GM20000 (cell line): ENCODE data around the gene SLC35F5.
"Not testable (repeated sequence)": the region's sequence is repeated elsewhere in the genome, so short reads cannot be mapped to it uniquely, and the experiment has no call there.

ENCODE experiments used
- DNase-seq: peaks from one replicate; pipeline ENCODE4 v3.0.0; 2012; ENCODE audit warnings: low spot score
- TF ChIP-seq, protein P1 (sequence below): IDR thresholded peaks from 2 replicates; pipeline ENCODE4 v1.5.1; 2012; ENCODE audit warnings: mild to moderate bottlenecking, control low read depth; ENCODE audit errors: extremely low read depth, missing control alignments

The SLC35F5 gene

DNA sequence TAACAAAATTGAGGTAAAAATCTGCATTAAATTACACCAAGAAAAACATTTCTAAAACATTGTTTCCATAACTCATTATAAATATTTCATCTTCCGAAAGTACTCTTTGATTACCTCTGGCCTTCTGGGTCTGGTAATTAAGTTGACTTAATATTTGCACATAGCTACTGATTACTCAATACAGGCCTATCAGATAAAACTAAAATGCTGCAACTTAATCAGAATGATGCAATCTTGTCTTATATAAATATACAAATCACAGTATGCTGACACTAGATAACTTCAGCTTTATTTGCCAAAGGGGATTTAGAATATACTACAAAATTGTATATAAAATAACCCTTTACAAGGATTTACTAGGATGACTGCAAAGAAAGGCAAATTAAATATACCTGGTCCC, 49.3 kb downstream of the SLC35F5 start:
- TF ChIP-seq, protein P1, sequence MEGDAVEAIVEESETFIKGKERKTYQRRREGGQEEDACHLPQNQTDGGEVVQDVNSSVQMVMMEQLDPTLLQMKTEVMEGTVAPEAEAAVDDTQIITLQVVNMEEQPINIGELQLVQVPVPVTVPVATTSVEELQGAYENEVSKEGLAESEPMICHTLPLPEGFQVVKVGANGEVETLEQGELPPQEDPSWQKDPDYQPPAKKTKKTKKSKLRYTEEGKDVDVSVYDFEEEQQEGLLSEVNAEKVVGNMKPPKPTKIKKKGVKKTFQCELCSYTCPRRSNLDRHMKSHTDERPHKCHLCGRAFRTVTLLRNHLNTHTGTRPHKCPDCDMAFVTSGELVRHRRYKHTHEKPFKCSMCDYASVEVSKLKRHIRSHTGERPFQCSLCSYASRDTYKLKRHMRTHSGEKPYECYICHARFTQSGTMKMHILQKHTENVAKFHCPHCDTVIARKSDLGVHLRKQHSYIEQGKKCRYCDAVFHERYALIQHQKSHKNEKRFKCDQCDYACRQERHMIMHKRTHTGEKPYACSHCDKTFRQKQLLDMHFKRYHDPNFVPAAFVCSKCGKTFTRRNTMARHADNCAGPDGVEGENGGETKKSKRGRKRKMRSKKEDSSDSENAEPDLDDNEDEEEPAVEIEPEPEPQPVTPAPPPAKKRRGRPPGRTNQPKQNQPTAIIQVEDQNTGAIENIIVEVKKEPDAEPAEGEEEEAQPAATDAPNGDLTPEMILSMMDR: no peak
- no peak for DNase-seq

DNA sequence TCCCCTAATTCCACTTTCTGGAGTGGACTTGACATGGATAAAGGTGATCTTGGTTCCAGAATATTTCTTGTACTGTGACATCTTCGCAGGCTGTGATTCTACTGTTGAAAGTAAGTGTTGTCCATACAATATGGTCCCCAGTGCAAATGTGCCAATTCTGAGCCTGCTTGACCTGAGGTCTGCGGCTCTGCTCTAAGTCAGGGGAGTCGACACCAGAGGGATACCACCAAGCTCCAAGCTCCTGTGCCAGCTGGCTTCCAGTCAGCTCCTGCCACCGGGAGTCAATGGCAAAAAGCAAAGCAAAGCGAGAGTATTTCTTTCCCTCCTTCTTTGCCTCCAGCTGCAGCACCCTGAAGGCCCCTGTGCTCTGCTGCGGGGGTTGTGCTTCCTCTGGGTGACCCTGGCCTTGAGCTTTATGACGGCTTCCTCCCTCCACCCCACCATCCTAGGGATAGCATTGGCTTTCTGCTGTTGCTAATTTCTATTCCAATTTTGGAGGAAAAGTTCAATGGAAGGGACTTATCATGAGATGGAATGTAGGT, 50.4 kb downstream of the SLC35F5 start:
- TF ChIP-seq, protein P1: no peak
- DNase-seq: no peak

DNA sequence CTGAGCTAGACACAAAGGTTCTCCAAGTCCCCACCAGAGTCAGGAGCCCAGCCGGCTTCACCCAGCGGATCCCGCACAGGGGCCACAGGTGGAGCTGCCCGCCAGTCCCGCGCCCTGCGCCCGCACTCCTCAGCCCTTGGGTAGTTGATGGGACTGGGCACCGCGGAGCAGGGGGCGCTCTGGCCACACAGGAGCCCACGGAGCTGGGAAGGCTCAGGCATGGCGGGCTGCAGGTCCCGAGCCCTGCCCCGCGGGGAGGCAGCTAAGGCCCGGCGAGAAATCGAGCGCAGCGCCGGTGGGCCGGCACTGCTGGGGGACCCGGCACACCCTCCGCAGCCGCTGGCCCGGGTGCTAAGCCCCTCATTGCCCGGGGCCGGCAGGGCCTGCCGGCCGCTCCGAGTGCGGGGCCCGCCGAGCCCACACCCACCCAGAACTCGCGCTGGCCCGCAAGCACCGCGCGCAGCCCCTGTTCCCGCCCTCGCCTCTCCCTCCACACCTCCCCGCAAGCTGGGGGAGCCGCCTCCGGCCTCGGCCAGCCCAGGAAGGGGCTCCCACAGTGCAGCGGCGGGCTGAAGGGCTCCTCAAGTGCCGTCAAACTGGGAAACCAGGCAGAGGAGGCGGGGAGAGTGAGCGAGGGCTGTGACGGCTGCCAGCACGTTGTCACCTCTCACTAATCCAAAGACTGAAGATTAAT, 52.0 kb downstream of the SLC35F5 start:
- DNase-seq: not testable (repeated sequence)

- TF ChIP-seq, protein P1: no peak
- DNase-seq: no peak
Measured at GRCh38 chr2:113703386-113704299, 52.8 kb downstream of the SLC35F5 start.

GRCh38 chr2:113700186-113700841, 56.1 kb downstream of the SLC35F5 start:
- DNase-seq: peak; percentile 89
- TF ChIP-seq, protein P1: peak; percentile 33

DNA sequence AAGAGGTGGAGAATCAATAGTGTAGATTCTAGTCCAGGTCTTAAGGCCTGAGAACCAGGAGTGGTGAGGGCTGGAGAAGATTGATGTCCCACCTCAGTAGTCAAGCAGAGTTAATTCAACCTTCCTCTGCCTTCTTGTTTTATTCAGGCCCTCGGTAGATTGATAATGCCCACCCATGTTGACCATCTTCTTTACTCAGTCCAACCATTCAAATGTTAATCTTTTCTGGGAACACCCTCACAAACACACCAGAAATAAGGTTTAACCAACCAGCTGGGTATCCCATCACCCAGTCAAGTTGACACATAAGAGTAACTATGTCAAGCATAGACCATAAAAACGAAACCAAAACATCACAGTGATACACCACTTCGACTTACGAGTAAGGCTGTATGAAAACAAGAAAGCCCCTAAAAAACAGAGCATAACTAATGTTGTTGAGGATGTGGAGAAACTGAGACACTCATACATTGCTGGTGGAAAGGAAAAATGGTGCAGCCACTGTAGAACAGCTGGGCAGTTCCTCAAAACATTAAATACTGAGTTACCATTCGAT, 57.5 kb downstream of the SLC35F5 start:
- peak; percentile 62 for DNase-seq
- TF ChIP-seq, protein P1: no peak

DNA sequence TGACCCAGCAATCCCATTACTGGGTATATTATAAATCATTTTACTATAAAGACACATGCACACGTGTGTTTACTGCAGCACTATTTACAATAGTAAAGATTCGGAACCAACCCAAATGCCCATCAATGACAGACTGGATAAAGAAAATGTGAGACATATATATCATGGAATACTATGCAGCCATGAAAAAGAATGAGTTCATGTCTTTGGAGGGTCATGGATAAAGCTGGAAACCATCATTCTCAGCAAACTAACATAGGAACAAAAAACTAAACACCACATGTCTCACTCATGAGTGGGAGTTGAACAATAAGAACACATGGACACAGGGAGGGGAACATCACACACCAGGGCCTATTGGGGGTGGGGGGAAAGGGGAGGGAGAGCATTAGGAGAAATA, 58.2 kb downstream of the SLC35F5 start:
- not testable (repeated sequence) for DNase-seq

GRCh38 chr2:113697516-113697915, 58.9 kb downstream of the SLC35F5 start:
- TF ChIP-seq, protein P1: no peak
- DNase-seq: no peak
